ENCODE measurements around the gene PRPF18. TPM values are rescaled to one million over a fixed set of nuclear protein-coding genes. Genes with fewer than 3 reads are reported as not detected.

The PRPF18 gene
- total RNA-seq, 120 experiments from 2014 or later, result 16.6 to 41.9 (median 29.6) TPM

Other genes with a start within 250 kb of the PRPF18 start
- gene SEPHS1, start 238.7 kb upstream of the PRPF18 start, total RNA-seq, result 10 to 100 TPM; 17.7 to 44.5 (median 30.7) TPM
- gene BEND7, start 58.0 kb upstream of the PRPF18 start, total RNA-seq, result 10 to 100 TPM in 95 of 120 experiments, 1 to 10 TPM in 25; 6.4 to 29.9 (median 12.8) TPM